K562 (cell line): ENCODE data around the gene THRSP. TPM values are rescaled to one million over a fixed set of nuclear protein-coding genes. Genes with fewer than 3 reads are reported as not detected.

Experiments used
- BACH1 ChIP-seq: fragments of 200-800 bp; sonication (Bioruptor generic); IDR thresholded peaks from 2 replicates; pipeline ENCODE4 v1.6.1; 2016; ENCODE audit warnings: missing genetic modification characterization, missing compliant biosample characterization
- BRD9 ChIP-seq: fragments of 450-650 bp; IDR thresholded peaks from 2 replicates; pipeline ENCODE4 v1.6.1; 2018; ENCODE audit warnings: low read depth; ENCODE audit not compliant: partially characterized antibody
- CGGBP1 ChIP-seq: fragments of 250-450 bp; sonication (Bioruptor Pico); IDR thresholded peaks from 2 replicates; pipeline ENCODE4 v1.9.0; 2021; ENCODE audit warnings: mild to moderate bottlenecking
- ESRRA ChIP-seq: fragments of 450-650 bp; IDR thresholded peaks from 2 replicates; pipeline ENCODE4 v1.6.1; 2014; ENCODE audit warnings: low read depth, mild to moderate bottlenecking, moderate library complexity, borderline replicate concordance
- FOXK2 ChIP-seq, 2 experiments: fragments of 450-650 bp; IDR thresholded peaks in 1 of 2; conservative IDR thresholded peaks in 1 of 2; 2 replicates each; pipeline ENCODE4 v1.6.1; 2016; ENCODE audit warnings: low read depth in 2 of 2, mild to moderate bottlenecking in 1 of 2
- HDGF ChIP-seq: fragments of 450-650 bp; IDR thresholded peaks from 2 replicates; pipeline ENCODE4 v1.6.1; 2016
- HIVEP1 ChIP-seq: fragments of 250-450 bp; sonication (Bioruptor Pico); IDR thresholded peaks from 2 replicates; pipeline ENCODE4 v1.4.0; 2020; ENCODE audit warnings: mild to moderate bottlenecking
- HLTF ChIP-seq: fragments of 450-650 bp; IDR thresholded peaks from 2 replicates; pipeline ENCODE4 v1.6.1; 2016
- KDM4B ChIP-seq, 2 experiments: fragments of 450-650 bp in 1 of 2; sonication (generic) in 1 of 2; IDR thresholded peaks; 2 replicates each; pipeline ENCODE4 v1.6.1; 2016 to 2017; ENCODE audit warnings: borderline replicate concordance in 2 of 2, antibody characterized with exemption in 1 of 2, low read depth in 1 of 2, mild to moderate bottlenecking in 1 of 2
- MECOM ChIP-seq: fragments of 250-450 bp; sonication (Bioruptor Pico); IDR thresholded peaks from 2 replicates; pipeline ENCODE4 v1.8.0; 2022; ENCODE audit warnings: inconsistent platforms
- MTA1 ChIP-seq: fragments of 450-650 bp; IDR thresholded peaks from 2 replicates; pipeline ENCODE4 v1.6.1; 2017; ENCODE audit warnings: borderline replicate concordance
- NFYB ChIP-seq: IDR thresholded peaks from 2 replicates; pipeline ENCODE4 v1.6.1; 2011; ENCODE audit warnings: mild to moderate bottlenecking, moderate library complexity; ENCODE audit not compliant: insufficient read length; ENCODE audit errors: extremely low read depth
- NR4A1 ChIP-seq, 2 experiments: fragments of 250-450 bp in 1 of 2; fragments of 450-650 bp in 1 of 2; sonication (Bioruptor Pico) in 1 of 2; IDR thresholded peaks; 2 replicates each; pipeline versions ENCODE4 v1.4.0 to v1.6.1; 2016 to 2020; ENCODE audit warnings: mild to moderate bottlenecking in 2 of 2, missing compliant biosample characterization in 1 of 2, missing genetic modification characterization in 1 of 2, moderate library complexity in 1 of 2
- TCF7L2 ChIP-seq: fragments of 150-350 bp; IDR thresholded peaks from 2 replicates; pipeline ENCODE4 v1.6.1; 2016; ENCODE audit warnings: low read depth, mild to moderate bottlenecking, low read length, moderate library complexity
- ZBED1 ChIP-seq: IDR thresholded peaks from 2 replicates; pipeline ENCODE4 v1.6.1; 2014
- ZKSCAN8 ChIP-seq: fragments of 200-800 bp; sonication (Bioruptor generic); IDR thresholded peaks from 2 replicates; pipeline ENCODE4 v1.6.1; 2016; ENCODE audit warnings: missing genetic modification characterization, missing compliant biosample characterization
- ZNF354B ChIP-seq: fragments of 250-450 bp; sonication (Bioruptor Pico); IDR thresholded peaks from 2 replicates; pipeline ENCODE4 v1.4.0; 2020
- ZNF57 ChIP-seq: fragments of 450-650 bp; formaldehyde crosslinking; IDR thresholded peaks from 2 replicates; pipeline ENCODE4 v1.4.0; 2020; ENCODE audit warnings: mild to moderate bottlenecking, moderate library complexity
- polyA plus RNA-seq, 8 experiments: library from polyadenylated mRNA; depleted of rRNA in 4 of 8; stranded (reverse) in 5 of 8; unstranded in 3 of 8; fragments of >200 nt; fragmentation: Nextera tagmentation in 2 of 8; fragmentation: Illumina TruSeq in 1 of 8; extraction: Ambion mirVana in 2 of 8; extraction: Trizol in 1 of 8; gene quantifications; 2 replicates each; pipeline versions ENCODE4 v1.2.1 to v1.2.3, GENCODE V29; 2011 to 2014; ENCODE audit warnings: inconsistent platforms in 1 of 8, missing spikeins in 1 of 8
- total RNA-seq, 7 experiments: library from RNA; depleted of rRNA in 6 of 7; stranded (reverse); fragments of >200 nt in 6 of 7; fragmentation: Illumina TruSeq in 2 of 7; extraction: Trizol in 2 of 7; gene quantifications; 2 replicates each; pipeline versions ENCODE4 v1.2.1 to v1.2.3, GENCODE V29; 2011 to 2021; ENCODE audit warnings: low replicate concordance in 1 of 7
- TF ChIP-seq, protein P1 (sequence below): sonication (generic); formaldehyde crosslinking; IDR thresholded peaks from 2 replicates; pipeline ENCODE4 v1.8.0; 2023; ENCODE audit warnings: mild to moderate bottlenecking, missing genetic modification reagents
- TF ChIP-seq, protein P2 (sequence below): sonication (generic); formaldehyde crosslinking; IDR thresholded peaks from 2 replicates; pipeline ENCODE4 v1.8.0; 2022; ENCODE audit warnings: mild to moderate bottlenecking, low read depth, missing genetic modification reagents
- TF ChIP-seq, protein P3 (sequence below): fragments of 450-650 bp; formaldehyde crosslinking; IDR thresholded peaks from 2 replicates; pipeline ENCODE4 v1.4.0; 2020; ENCODE audit warnings: mild to moderate bottlenecking
- TF ChIP-seq, protein P4 (sequence below): fragments of 250-450 bp; sonication (Bioruptor Pico); IDR thresholded peaks from 2 replicates; pipeline ENCODE4 v1.6.1; 2021; ENCODE audit warnings: mild to moderate bottlenecking

THRSP gene
- total and polyA plus RNA-seq, 9 of the 15 experiments (the other 6 are each of a cell fraction or from before 2014, with no cell fraction given), result 0.23 to 0.56 (median 0.31) TPM; not detected in 2

GRCh38 chr11:78050964-78051831 is 12.5 kb upstream of the THRSP start (continued):
- TF ChIP-seq, protein P1, sequence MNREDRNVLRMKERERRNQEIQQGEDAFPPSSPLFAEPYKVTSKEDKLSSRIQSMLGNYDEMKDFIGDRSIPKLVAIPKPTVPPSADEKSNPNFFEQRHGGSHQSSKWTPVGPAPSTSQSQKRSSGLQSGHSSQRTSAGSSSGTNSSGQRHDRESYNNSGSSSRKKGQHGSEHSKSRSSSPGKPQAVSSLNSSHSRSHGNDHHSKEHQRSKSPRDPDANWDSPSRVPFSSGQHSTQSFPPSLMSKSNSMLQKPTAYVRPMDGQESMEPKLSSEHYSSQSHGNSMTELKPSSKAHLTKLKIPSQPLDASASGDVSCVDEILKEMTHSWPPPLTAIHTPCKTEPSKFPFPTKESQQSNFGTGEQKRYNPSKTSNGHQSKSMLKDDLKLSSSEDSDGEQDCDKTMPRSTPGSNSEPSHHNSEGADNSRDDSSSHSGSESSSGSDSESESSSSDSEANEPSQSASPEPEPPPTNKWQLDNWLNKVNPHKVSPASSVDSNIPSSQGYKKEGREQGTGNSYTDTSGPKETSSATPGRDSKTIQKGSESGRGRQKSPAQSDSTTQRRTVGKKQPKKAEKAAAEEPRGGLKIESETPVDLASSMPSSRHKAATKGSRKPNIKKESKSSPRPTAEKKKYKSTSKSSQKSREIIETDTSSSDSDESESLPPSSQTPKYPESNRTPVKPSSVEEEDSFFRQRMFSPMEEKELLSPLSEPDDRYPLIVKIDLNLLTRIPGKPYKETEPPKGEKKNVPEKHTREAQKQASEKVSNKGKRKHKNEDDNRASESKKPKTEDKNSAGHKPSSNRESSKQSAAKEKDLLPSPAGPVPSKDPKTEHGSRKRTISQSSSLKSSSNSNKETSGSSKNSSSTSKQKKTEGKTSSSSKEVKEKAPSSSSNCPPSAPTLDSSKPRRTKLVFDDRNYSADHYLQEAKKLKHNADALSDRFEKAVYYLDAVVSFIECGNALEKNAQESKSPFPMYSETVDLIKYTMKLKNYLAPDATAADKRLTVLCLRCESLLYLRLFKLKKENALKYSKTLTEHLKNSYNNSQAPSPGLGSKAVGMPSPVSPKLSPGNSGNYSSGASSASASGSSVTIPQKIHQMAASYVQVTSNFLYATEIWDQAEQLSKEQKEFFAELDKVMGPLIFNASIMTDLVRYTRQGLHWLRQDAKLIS (CRISPR knock-in tag), result no peak
- peak; percentile 81 for TF ChIP-seq BACH1
- TF ChIP-seq CGGBP1 (CRISPR knock-in tag), result no peak
- TF ChIP-seq, protein P2, sequence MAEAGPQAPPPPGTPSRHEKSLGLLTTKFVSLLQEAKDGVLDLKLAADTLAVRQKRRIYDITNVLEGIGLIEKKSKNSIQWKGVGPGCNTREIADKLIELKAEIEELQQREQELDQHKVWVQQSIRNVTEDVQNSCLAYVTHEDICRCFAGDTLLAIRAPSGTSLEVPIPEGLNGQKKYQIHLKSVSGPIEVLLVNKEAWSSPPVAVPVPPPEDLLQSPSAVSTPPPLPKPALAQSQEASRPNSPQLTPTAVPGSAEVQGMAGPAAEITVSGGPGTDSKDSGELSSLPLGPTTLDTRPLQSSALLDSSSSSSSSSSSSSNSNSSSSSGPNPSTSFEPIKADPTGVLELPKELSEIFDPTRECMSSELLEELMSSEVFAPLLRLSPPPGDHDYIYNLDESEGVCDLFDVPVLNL (CRISPR knock-in tag), result no peak
- peak; percentile 73 to 80 for TF ChIP-seq FOXK2 (conservative IDR thresholded peaks at IDR 0.05 in 1 of 2, IDR thresholded peaks at IDR 0.05 in 1 of 2; ENCODE audit: low read depth in 2 of 2)
- no peak for TF ChIP-seq ESRRA
- no peak for TF ChIP-seq HDGF
- TF ChIP-seq HIVEP1 (CRISPR knock-in tag), result no peak
- TF ChIP-seq HLTF, result no peak
- TF ChIP-seq NR4A1 (CRISPR knock-in tag; IDR thresholded peaks at IDR 0.05), result no peak; the same call in 1 of the 2 replicates
- TF ChIP-seq NR4A1 (tag; IDR thresholded peaks at IDR 0.05), result peak; percentile 86; the same call in 1 of the 2 replicates
- TF ChIP-seq, protein P3, sequence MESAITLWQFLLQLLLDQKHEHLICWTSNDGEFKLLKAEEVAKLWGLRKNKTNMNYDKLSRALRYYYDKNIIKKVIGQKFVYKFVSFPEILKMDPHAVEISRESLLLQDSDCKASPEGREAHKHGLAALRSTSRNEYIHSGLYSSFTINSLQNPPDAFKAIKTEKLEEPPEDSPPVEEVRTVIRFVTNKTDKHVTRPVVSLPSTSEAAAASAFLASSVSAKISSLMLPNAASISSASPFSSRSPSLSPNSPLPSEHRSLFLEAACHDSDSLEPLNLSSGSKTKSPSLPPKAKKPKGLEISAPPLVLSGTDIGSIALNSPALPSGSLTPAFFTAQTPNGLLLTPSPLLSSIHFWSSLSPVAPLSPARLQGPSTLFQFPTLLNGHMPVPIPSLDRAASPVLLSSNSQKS, result no peak
- TF ChIP-seq ZNF57 (CRISPR knock-in tag), result no peak
- TF ChIP-seq ZNF354B (CRISPR knock-in tag), result no peak
- TF ChIP-seq BRD9, result peak; percentile 87
- TF ChIP-seq ZKSCAN8, result 0 out of 2 replicates have a peak, but pooled peaks have one; percentile 30
- TF ChIP-seq, protein P4, sequence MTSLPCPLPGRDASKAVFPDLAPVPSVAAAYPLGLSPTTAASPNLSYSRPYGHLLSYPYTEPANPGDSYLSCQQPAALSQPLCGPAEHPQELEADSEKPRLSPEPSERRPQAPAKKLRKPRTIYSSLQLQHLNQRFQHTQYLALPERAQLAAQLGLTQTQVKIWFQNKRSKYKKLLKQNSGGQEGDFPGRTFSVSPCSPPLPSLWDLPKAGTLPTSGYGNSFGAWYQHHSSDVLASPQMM (CRISPR knock-in tag), result no peak
- TF ChIP-seq ZBED1, result no peak
- no peak for TF ChIP-seq NFYB
- TF ChIP-seq KDM4B (IDR thresholded peaks at IDR 0.05; ENCODE audit: borderline replicate concordance in 2 of 2, low read depth in 1 of 2), result 0 out of 4 replicates have a peak, but pooled peaks of 1 of the 2 experiments have one; percentile 34
- TF ChIP-seq TCF7L2, result no peak
- 0 out of 2 replicates have a peak, but pooled peaks have one; percentile 49 for TF ChIP-seq MTA1
- TF ChIP-seq MECOM (CRISPR knock-in tag), result peak; percentile 70; the same call in 1 of the 2 replicates
